Activated T-cell treated with anti-CD3 and anti-CD28 coated beads, Interleukin-2, amount 50 U/mL, for 24 hours (primary cell): ENCODE results near the gene ATAD3B.
A peak's percentile ranks its signal among the peaks of the same experiment; 100 is the strongest.
"Not testable (repeated sequence)": the region's sequence is repeated elsewhere in the genome, so short reads cannot be mapped to it uniquely, and the experiment has no call there.

Experiments
- DNase-seq: peaks from one replicate; pipeline ENCODE4 v3.0.0-alpha.2; 2020
- H3K27ac Mint-ChIP-seq: 2 replicates; pipeline ENCODE4 v1.8.0; 2020; ENCODE audit warnings: mild to moderate bottlenecking, mixed read lengths
- H3K27me3 Mint-ChIP-seq: 2 replicates; pipeline ENCODE4 v1.8.0; 2020; ENCODE audit warnings: mixed read lengths
- H3K36me3 Mint-ChIP-seq: 2 replicates; pipeline ENCODE4 v1.8.0; 2020; ENCODE audit warnings: low read depth, mixed read lengths
- H3K4me1 Mint-ChIP-seq: 2 replicates; pipeline ENCODE4 v1.8.0; 2020; ENCODE audit warnings: low read depth, mixed read lengths
- H3K4me3 Mint-ChIP-seq: 2 replicates; pipeline ENCODE4 v1.8.0; 2020; ENCODE audit warnings: mild to moderate bottlenecking, moderate library complexity, mixed read lengths
- H3K9me3 Mint-ChIP-seq: 2 replicates; pipeline ENCODE4 v1.8.0; 2020; ENCODE audit warnings: mixed read lengths

The ATAD3B gene

DNA sequence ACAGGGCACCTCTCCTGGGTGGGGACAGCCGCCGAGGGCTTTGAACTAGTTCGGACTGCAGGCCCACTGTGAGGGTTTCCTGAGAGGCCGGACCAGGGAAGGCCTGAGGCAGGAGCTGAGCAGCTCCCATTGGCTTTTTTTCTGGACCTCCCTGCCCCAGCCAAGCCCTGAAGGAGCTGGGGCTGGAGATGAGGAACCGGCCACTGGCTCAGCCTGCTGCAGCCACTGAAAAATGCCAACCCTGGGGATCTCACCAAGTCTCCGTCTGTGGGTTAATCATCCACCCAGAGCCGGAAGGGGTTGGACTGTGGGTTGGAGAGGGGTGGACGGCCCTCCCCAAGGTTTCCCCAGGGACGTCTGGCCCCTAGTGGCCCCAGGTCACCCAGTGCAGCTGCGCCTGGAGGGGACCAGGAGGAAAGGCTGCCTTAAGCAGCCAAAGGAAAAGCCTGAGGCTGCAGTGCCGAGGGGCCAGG lies 33.6 kb upstream of the ATAD3B start:
- peaks cover 22% of the 10 kb centered on the region for H3K4me1 Mint-ChIP-seq
- H3K9me3 Mint-ChIP-seq = no peaks in the 10 kb centered on the region
- DNase-seq = no peak
- H3K4me3 Mint-ChIP-seq = no peak overlapping the region
- H3K27me3 Mint-ChIP-seq = peaks cover 33% of the 10 kb centered on the region
- no peak overlapping the region for H3K27ac Mint-ChIP-seq
- H3K36me3 Mint-ChIP-seq = no peaks in the 10 kb centered on the region

DNA sequence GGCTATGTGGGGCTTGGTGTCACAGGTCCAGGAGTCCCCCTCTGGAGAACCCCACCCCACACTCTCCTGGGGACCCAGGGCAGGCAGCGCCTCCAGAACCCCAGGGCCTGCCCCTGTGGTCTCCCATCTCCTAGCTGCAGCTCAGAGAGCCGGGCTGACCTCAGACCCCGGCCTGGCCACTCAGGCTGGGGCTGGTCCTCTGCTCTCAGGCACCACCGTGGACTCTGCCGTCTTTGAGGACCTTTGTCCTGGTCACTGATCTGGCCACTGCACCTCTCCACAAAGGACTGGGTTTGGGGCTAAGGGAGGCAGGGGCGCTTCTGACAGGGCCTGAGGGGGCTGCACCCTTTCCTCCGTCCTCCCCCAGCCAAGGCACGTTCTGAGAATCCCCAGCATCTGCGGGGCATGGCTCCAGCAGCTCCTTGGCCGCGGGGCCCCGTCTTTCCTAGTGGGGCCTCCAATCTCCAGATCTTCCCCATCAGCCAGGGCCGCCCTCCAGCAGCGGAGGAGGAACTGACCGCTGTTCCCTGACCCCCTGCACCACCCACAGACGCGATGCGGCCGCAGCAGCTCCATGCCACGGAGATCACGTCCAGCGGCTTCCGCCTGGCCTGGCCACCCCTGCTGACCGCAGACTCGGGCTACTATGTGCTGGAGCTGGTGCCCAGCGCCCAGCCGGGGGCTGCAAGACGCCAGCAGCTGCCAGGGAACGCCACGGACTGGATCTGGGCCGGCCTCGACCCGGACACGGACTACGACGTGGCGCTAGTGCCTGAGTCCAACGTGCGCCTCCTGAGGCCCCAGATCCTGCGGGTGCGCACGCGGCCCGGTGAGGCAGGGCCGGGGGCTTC lies 32.8 kb upstream of the ATAD3B start:
- Mint-ChIP-seq H3K4me1 (peaks cover 18% of the 10 kb centered on the region), H3K27ac (no peak overlapping the region), H3K27me3 (peaks cover 33% of the 10 kb centered on the region), H3K9me3 (no peaks in the 10 kb centered on the region), H3K4me3 (no peak overlapping the region), H3K36me3 (no peaks in the 10 kb centered on the region)
- DNase-seq = no peak

DNA sequence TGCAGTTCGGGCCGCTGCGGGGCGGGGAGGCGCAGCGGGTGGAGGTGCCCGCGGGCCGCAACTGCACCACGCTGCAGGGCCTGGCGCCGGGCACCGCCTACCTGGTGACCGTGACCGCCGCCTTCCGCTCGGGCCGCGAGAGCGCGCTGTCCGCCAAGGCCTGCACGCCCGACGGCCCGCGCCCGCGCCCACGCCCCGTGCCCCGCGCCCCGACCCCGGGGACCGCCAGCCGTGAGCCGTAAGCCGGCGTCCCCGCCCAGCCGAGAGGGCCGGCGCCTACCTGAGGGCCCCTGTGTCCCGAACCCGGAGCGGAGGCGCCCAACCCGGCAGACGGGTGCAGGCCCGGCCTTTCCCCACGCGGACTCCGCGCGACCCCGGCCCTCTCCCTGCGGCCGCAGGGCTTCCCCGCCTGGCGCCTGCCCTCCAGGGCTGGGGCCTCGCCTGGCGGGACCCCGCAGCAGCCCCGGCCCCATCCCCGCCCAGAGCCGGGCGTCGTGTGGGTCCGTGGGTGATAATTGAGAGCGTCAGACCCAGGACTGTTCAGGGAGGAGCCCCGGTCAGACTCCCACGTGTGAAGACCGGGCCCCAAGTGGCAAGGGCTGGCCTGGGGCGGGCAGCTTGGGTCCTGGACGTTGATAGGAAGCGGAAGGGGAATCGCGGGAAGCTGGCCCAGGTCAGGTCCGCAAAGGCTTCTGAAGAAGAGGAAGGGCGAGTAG lies 31.9 kb upstream of the ATAD3B start:
- Mint-ChIP-seq H3K36me3 (no peaks in the 10 kb centered on the region), H3K27me3 (peaks cover 30% of the 10 kb centered on the region), H3K27ac (no peak overlapping the region), H3K4me1 (peaks cover 13% of the 10 kb centered on the region), H3K9me3 (no peaks in the 10 kb centered on the region), H3K4me3 (no peak overlapping the region)
- no peak for DNase-seq

DNA sequence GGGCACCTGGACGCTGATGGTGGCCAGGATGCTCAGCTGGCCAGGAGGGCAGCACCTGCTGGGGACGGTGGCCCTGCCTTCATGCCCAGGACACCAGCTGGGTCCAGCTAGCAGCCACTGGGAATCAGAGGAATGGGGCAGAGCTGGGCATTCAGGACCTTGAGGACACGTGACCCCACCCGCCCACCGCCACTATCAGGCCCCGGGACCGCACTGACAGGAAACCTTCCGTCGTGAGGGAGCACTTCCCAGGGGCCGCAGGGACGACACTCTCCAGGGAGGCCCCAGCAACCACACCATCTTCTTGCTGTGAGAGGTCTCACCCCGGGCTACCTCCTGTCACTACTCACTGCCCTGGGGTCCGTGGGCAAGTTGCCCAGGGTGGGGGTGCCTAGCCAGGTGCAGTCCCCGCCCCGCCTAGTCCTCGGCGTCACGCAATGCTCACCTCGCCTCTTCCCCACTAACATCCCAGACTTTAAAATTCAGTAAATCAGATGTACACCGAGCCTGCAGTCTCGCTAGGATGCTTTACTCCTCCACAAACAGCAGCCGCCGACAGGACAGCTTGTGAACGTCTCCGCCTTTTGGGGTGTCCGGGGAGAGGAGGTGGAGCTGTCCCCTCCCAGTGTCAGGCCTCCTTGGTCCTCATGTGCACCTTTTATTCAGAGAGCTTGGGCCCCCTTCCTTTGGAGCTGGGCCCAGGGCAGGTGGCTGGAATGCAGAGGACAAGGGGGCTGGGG lies 31.1 kb upstream of the ATAD3B start:
- no peak for DNase-seq
- Mint-ChIP-seq H3K4me3 (no peak overlapping the region), H3K9me3 (no peaks in the 10 kb centered on the region), H3K27me3 (peaks cover 23% of the 10 kb centered on the region), H3K27ac (no peak overlapping the region), H3K4me1 (peaks cover 8% of the 10 kb centered on the region), H3K36me3 (no peaks in the 10 kb centered on the region)

DNA sequence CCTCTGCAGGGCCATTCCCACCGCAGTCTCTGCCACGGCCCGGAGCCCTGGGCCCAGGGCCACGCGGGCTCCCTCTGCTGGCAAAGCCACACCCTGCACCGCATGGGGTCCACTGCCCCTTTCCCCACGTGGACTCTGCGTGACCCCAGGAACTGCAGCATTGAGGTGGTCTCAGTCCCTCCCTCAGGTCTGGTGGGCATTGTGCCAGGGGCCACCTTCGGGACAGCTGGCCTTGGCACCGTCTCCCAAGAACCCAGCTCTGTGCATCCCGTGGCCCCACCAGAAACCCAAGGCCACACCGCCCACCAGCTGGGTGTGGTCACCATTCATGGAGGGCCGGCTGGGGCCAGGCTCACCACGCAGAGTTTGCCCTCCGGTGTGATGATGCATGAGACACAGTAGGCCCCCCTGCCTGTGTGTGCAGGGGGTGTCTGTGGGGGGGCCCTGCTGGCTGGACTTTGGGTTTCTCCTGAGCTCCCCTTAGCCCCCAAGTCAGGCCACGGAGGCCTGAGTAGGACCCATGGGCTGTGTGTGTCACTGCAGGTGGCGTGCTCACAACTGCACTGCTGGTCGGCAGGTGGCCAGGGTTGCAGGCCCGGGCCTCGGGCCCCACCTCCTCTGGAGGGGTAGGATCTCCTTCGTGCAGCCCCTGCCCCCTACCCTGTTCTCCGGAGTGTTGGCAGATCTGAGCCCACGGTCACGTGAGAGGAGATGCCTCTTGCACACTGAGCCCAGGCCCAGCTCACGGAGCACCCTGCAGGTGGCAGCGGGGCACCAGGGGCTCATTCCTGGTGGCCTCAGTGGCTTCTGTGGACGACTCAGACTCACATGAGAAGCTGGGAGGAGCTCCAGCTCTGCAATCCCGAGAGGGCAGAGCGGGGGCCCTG lies 30.3 kb upstream of the ATAD3B start:
- Mint-ChIP-seq H3K4me1 (peaks cover 7% of the 10 kb centered on the region), H3K9me3 (no peaks in the 10 kb centered on the region), H3K36me3 (no peaks in the 10 kb centered on the region), H3K27me3 (peaks cover 20% of the 10 kb centered on the region), H3K4me3 (no peak overlapping the region), H3K27ac (no peak overlapping the region)
- DNase-seq = peak; percentile 82

DNA sequence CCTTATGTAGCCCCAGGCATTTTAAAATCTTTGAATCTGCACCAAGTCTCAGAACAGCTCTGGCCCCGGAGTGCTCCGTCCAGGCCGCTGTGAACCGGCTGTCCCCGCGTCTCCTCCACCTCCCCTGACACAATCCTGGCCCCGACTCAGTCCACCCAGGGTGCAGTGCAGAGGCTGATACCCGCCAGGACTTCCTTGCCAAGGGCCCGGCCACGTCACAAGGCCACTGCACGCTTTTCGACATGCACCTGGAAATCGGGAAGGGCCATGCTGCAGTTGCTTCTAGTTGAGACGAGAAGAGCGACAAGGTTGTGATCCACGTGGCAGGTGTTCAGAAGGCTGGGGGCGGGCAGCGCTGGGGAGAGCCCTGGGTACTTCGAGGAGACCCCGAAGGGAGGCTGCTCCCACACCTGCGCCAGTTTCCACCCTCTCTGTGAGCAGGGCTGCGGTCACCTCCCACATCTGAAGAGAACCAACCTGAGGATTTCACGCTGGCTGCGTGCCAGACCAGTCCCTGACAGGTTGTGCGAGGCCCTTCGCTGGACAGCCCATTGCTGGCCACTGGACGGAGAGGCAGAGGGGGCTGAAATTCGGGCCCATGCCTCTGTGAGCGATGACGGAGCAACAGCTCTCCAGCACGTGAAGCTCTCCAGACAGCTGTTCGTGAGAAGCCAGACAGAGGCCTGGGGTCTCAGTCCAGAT lies 29.3 kb upstream of the ATAD3B start:
- Mint-ChIP-seq H3K9me3 (no peaks in the 10 kb centered on the region), H3K4me1 (peaks cover 4% of the 10 kb centered on the region), H3K4me3 (no peak overlapping the region), H3K27me3 (peaks cover 14% of the 10 kb centered on the region), H3K36me3 (no peaks in the 10 kb centered on the region), H3K27ac (no peak overlapping the region)
- no peak for DNase-seq

DNA sequence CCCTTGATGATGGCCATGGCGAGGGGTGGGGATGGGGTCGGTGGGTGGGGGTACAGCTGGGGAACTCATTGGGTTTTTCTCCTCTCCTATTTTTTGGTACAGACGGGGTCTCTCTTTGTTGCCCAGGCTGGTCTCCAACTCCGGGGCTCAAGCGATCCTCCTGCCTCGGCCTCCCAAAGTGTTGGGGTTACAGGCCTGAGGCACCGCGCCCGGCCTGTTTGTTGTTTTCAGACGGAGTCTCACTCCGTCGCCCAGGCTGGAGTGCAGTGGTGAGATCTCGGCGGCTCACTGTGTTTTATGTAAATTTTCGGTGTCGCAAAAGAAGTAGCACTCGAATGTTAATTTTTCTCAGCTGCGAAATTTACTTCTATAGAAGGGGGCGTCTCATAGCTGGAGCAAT lies 24.9 kb upstream of the ATAD3B start:
- H3K4me1 Mint-ChIP-seq, H3K9me3 Mint-ChIP-seq, H3K27me3 Mint-ChIP-seq, H3K4me3 Mint-ChIP-seq, H3K36me3 Mint-ChIP-seq, H3K27ac Mint-ChIP-seq, DNase-seq: not testable (repeated sequence)

DNA sequence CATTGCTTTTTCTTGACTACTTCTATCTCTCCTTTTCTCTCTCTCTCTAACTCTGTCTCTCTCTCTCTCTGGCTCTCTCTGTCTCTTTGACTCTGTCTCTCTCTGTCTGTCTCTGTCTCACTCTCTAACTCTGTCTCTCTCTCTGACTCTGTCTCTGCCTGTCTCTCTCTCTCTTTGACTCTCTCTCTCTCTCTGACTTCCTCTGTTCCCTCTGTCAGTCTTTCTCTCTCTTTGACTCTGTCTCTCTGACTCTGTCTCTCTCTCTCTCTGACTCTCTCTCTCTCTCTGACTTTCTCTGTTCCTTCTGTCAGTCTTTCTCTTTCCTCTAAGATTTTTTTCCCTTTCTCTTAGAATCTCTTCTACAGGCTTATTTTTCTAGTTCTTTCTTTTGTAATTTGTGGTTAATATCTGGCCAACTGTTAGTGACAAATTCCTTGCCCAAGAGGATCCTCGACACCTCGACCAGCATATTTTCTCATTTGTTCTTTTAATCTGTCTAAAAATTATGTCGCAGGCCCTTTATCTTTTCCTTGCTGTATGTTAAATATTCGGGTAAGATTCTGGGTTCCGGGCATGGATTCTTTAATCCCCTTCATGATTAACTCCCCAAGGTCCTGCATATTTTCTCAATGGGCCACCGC lies 22.3 kb upstream of the ATAD3B start, which contains the start of gene ATAD3C:
ATAD3C (plus strand) TSS at position 591 of the 641 bp plus-strand sequence. CDS start 995 bp downstream, outside the sequence.
- Mint-ChIP-seq H3K27ac (no peak within 1 kb of the TSS), H3K4me3 (no peak within 1 kb of the TSS), H3K27me3 (no peaks in the 10 kb centered on the region), H3K4me1 (no peaks in the 10 kb centered on the region), H3K36me3 (no peaks in the 10 kb centered on the region), H3K9me3 (no peaks in the 10 kb centered on the region)
- DNase-seq = no peak

DNA sequence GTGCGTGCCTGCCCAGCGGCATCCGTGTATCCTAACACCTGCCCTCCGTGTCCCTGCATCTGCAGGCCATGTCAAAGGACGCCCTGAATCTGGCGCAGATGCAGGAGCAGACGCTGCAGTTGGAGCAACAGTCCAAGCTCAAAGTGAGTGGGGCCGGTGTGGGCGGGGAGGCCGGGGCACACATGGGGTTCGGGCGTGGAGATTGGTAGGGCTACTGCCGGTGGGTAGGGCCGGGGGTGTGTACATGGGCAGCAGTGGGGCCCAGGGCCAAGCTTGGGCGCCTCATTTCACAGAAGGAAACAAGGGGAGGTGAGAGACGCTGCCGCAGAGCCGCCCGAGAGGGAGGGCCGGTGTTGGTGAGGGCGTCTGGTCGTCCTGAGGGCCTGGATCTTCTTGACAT lies 20.9 kb upstream of the ATAD3B start:
- H3K36me3 Mint-ChIP-seq, H3K9me3 Mint-ChIP-seq, H3K27ac Mint-ChIP-seq, DNase-seq, H3K4me1 Mint-ChIP-seq, H3K27me3 Mint-ChIP-seq, H3K4me3 Mint-ChIP-seq: not testable (repeated sequence)

DNA sequence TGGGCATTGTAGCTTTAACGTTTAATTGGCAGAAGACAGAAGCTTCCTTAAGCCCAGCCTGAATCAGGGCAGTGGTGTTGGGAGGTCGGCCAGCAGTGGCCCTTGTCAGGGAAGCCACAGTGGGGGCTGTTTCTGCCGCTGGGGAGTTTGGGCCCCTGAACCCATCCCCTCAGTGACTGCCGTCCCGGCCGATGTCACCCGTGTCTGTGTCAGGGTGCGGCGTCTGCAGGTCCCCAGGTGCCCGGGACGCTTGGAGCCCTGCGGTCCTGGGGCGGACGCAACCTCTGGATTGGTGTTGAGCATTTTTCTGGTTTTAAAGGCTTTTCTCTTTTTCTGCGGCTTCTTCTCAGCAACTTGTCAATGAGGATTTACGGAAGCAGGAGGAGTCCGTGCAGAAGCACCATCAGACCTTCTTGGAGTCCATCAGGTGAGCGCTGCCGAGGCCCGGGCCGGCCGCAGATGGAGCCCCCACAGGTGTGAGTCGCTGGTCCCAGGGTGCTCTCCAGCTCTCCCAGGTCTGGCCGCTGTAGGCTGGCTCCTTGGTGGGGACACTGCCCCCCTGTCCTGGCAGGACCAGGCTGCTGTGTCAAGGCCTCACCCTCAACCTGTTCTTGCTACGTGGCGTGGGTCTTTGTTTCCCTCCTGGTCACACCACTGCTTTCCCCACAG lies 19.7 kb upstream of the ATAD3B start:
- H3K27me3 Mint-ChIP-seq = no peaks in the 10 kb centered on the region
- H3K36me3 Mint-ChIP-seq = no peaks in the 10 kb centered on the region
- H3K4me1 Mint-ChIP-seq = no peaks in the 10 kb centered on the region
- no peak for DNase-seq
- H3K9me3 Mint-ChIP-seq = no peaks in the 10 kb centered on the region
- H3K4me3 Mint-ChIP-seq = no peak overlapping the region
- no peak overlapping the region for H3K27ac Mint-ChIP-seq

DNA sequence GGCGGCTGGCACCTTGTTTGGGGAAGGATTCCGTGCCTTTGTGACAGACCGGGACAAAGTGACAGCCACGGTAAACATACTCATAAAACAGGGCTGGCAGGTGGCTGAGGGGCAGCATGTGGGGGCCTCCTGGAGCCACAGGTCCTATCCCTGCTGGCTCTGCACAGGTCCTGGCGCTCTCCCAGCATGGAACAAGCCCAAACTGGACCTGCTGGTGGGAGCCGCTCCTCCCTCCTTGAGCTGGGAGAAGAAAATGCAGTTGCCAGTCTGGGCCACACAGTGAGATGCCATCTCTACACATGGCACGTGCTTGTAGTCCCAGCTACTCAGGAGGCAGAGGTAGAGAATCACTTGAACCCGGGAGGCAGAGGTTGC lies 19.2 kb upstream of the ATAD3B start:
- not testable (repeated sequence) for H3K4me3 Mint-ChIP-seq, H3K36me3 Mint-ChIP-seq, H3K9me3 Mint-ChIP-seq, H3K4me1 Mint-ChIP-seq, H3K27ac Mint-ChIP-seq, DNase-seq, H3K27me3 Mint-ChIP-seq

DNA sequence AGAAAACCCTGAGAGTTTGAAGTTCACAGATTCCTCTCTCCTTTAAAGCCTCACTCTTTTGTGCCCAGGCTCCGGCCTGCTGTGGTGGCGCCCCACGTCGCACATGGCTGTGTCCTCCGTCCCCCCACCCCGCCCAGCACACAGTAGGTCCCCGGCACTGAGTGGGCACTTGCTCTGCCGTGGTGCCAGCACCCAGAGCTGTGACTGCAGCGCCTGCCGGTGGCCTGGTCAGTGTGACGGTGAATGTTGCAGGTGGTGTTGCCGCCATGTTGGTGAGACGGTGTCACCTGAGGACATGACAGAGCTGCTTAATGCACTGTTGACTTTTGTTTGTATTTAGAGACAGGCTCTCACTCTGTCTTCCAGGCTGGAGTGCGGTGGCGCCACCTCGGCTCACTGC lies 18.7 kb upstream of the ATAD3B start:
- Mint-ChIP-seq H3K4me3 (no peak overlapping the region), H3K27me3 (no peaks in the 10 kb centered on the region), H3K36me3 (no peaks in the 10 kb centered on the region), H3K4me1 (no peaks in the 10 kb centered on the region), H3K9me3 (no peaks in the 10 kb centered on the region), H3K27ac (no peak overlapping the region)
- DNase-seq = no peak
